CD4-positive, alpha-beta T cell treated with Interleukin-4 for 1 hour (primary cell): ENCODE measurements around the gene NR2C2AP.
"Not testable (repeated sequence)": the region's sequence is repeated elsewhere in the genome, so short reads cannot be mapped to it uniquely, and the experiment has no call there.

Experiments
- DNase-seq, 2 donors: peaks; one replicate each; pipeline ENCODE4 v3.0.0-alpha.2; 2020 to 2022

The NR2C2AP gene

GRCh38 chr19:19179548-19180441 lies 23.4 kb downstream of the NR2C2AP start:
- no peak for DNase-seq

- DNase-seq: no peak
These were observed 26.3 kb downstream of the NR2C2AP start for GRCh38 chr19:19176950-19177349.

GRCh38 chr19:19173243-19173642 lies 30.0 kb downstream of the NR2C2AP start:
- not testable (repeated sequence) for DNase-seq

GRCh38 chr19:19171821-19172532 lies 31.2 kb downstream of the NR2C2AP start:
- no peak for DNase-seq

GRCh38 chr19:19170873-19171672 lies 32.1 kb downstream of the NR2C2AP start:
- DNase-seq: no peak

- peak; percentile 77 to 81 for DNase-seq
These were observed 33.0 kb downstream of the NR2C2AP start, which contains the start of gene MEF2B for GRCh38 chr19:19170053-19170872. TSS of gene MEF2B (minus strand) at chr19:19170263. CDS start at chr19:19150735, 19,528 bp downstream.

GRCh38 chr19:19169236-19170052 lies 33.8 kb downstream of the NR2C2AP start:
- no peak for DNase-seq

- no peak for DNase-seq
These were observed 35.6 kb downstream of the NR2C2AP start for GRCh38 chr19:19167612-19168011.

GRCh38 chr19:19165396-19165795 lies 37.8 kb downstream of the NR2C2AP start:
- no peak for DNase-seq

GRCh38 chr19:19162495-19162894 lies 40.7 kb downstream of the NR2C2AP start:
- DNase-seq: no peak

- peak in 1 of 2 donors; percentile 45 for DNase-seq
These were observed 42.7 kb downstream of the NR2C2AP start for GRCh38 chr19:19160461-19161035.

GRCh38 chr19:19159534-19159933 lies 43.7 kb downstream of the NR2C2AP start:
- no peak for DNase-seq

GRCh38 chr19:19157808-19158207 lies 45.4 kb downstream of the NR2C2AP start:
- no peak for DNase-seq

GRCh38 chr19:19155495-19156219 lies 47.6 kb downstream of the NR2C2AP start:
- DNase-seq: no peak

GRCh38 chr19:19154768-19155494 lies 48.3 kb downstream of the NR2C2AP start:
- DNase-seq: no peak

- DNase-seq: no peak
These were observed 50.4 kb downstream of the NR2C2AP start for GRCh38 chr19:19152668-19153384.

- DNase-seq: no peak
These were observed 51.8 kb downstream of the NR2C2AP start for GRCh38 chr19:19151418-19151817.
